GM21515 (cell line): ENCODE results near the gene CAPN10.

Experiments
- ATAC-seq: cut with Tn5 transposase; IDR thresholded peaks from one replicate; pipeline ENCODE4 v1.9.1; 2021; ENCODE audit not compliant: unreplicated experiment

CAPN10 gene

GRCh38 chr2:240563951-240564560 is 22.5 kb upstream of the CAPN10 start:
- no peak for ATAC-seq

DNA sequence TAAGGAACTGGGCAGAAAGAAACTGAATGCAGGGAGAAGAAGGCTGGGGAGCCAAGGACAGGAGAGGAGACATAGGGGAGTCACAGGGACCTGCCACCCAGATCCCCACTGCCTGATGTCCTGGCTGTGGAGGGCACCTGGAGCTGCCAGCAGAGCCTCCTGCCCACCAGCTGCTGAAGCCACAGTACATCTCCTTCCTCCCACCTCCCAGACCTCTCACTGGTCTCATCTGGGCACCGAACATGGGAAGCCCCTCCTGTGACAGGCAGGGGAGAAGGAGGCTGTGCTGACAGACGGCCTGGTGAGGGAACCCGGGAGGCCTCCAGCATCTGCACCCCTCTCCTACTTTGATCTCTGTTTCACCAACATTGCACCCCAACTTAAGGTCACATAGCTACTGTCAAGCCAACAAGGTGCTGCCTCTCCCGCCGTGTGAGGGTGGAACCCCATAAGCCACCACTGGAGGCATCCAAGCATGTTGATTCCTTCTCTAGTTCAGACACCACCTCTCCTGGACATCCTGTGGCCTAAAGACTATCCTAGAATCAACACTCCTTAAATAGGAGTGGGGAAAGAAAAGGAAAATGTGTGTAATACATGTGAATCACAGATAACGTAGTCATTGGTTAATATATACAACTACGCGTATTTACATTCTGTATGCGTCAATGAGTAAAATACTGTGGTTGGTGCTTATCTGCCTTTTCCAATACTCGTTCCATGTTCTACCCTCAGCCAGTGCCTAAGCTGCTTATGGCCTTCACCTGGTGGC is 21.8 kb upstream of the CAPN10 start:
- ATAC-seq: no peak

- ATAC-seq: peak; percentile 29
Measured at GRCh38 chr2:240565333-240566202, 21.0 kb upstream of the CAPN10 start.

DNA sequence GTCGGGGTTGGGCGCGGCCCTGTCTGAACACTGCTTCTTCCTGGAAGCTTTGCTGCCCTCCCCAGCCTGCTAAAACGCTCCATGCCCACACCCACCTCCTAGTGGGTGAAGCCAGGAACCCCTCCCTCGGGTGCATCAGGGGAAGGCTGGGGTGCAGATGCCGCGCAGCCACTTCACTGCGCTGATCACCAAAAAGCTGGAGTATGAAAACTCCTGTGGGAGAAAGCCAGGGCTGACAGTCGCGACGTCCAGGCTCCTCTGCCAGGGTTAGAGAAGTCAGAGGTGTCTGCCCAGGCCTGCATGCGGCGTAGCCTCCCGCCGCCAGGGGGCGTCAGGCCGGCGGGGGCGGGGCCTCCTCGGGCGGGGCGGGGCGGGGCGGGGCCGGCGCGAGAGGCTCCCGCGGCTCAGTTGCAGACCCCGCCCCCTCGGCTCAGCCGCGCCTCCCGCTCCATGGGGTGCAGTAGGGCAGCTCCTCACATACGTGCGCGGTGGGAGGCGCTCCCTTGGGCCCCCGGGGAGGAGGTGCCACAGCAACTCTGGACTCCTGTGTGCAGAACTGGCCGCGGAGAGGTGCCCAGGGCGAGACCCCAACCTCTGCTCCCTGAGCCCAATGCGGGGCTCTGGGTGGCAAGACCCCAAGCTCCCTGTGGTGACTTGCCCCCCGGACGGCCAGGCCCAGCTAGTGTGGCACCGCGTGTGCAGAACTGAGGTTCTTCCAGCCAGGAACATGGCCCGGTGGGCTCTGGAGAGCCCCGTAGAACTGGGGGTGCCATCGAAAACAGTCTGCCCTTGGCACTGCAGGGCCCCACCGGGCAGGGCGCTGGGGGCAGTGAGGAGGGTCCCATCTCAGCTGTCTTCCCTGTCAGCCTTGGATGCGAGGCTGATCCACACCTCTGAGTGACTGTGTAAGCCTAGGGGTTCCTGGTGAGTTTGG is 20.1 kb upstream of the CAPN10 start:
- ATAC-seq: peak; percentile 44

GRCh38 chr2:240567137-240567871 is 19.2 kb upstream of the CAPN10 start:
- ATAC-seq: no peak

GRCh38 chr2:240567872-240568677 is 18.5 kb upstream of the CAPN10 start, which contains the start of gene RNPEPL1:
Gene RNPEPL1 (plus strand): TSS chr2:240568484. CDS start chr2:240568587, 103 bp downstream.
- ATAC-seq: peak; percentile 27

- peak; percentile 5 for ATAC-seq
Measured at GRCh38 chr2:240568678-240569522, 17.6 kb upstream of the CAPN10 start.

DNA sequence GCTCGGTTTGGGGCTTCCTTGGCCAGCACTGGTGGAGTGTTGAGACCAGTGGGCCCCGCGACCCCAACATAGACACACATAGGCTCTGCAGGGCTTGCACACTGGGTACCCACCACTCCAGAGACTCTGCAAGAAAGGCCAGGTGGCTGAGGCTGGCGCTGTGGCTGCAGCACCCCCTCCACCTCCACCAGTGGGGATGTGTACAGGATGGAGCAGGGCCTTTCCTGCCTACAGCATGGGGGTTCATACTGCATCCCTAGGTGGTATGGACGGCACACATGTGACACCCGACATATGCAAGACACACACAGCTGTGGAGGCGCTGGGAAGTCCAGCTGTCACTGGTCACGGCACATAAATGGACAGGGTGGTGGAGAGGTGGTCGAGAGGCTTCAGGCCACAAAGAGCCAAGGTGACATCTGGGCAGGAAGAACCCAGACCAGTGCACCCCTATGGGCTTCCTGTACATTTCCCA is 17.0 kb upstream of the CAPN10 start:
- no peak for ATAC-seq

GRCh38 chr2:240569998-240570530 is 16.5 kb upstream of the CAPN10 start:
- no peak for ATAC-seq

DNA sequence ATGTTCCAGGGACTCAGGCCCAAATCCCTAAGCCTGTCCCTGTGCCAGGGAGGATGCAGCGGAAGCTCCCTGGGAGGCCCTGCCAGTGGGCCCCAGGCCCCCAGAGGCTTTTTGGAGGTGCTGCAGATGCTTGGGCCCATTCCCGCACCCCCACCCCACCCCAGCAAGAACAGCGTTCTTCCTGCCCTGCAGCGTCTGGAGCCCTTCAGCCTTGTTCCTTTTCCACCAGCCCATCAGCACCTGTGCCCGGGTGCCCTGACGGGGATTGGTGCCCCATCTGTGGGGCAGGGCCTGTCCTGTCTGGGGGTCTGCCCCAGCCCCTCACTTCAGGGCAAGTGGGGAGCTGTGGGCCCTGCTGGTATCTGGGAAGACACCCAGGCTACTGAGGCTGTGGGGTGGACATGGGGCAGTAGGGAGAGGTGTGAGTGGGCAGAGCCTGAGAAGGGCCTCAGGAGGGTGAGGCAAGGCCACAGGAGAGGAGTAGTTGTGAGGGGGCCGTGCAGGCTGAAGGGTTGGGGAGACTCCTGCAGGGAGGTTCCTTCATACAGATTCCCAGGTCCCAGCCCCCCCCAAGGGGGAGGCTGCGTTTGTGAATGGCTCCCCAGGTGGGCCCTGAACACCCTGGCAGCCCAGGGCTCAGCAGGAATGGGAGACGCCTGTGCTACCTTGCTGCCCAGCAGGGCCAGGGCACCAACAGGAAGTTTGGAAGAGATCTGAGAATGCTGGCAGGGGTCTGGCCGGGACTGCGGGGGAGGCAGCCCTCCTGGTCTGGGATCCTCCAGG is 15.8 kb upstream of the CAPN10 start:
- ATAC-seq: no peak

DNA sequence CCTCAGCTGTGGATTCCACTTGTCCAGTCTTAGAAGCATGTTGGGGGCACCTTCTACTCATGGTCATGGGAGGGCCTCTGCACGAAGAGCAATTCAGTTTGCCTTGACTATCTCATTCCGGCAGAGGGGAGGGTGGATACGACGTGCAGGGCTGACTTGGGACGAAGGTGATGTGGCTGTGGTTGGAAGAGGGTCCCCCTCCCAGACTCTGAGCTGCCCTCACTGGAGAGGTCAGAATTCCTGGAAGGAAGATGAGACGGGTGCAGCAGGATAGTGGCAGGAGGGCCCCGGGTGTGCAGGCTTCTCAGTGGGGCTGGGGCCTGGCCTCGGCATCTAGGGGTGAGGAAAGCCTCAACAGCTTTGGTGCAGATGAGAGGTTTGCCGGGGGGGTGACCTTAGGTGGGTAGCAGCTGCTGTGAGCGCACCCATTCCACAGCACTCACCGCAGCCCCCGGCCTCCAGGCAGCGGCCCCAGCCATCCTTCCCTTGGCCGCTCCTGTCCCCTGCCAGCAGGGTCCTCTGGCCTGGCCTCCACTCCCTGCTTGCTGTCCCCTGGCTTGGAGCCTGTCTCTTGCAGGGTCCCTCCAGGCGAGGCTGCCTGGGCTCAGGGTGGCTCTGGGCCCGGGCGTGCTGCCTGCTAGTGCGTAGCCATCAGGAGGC is 15.1 kb upstream of the CAPN10 start:
- ATAC-seq: no peak

DNA sequence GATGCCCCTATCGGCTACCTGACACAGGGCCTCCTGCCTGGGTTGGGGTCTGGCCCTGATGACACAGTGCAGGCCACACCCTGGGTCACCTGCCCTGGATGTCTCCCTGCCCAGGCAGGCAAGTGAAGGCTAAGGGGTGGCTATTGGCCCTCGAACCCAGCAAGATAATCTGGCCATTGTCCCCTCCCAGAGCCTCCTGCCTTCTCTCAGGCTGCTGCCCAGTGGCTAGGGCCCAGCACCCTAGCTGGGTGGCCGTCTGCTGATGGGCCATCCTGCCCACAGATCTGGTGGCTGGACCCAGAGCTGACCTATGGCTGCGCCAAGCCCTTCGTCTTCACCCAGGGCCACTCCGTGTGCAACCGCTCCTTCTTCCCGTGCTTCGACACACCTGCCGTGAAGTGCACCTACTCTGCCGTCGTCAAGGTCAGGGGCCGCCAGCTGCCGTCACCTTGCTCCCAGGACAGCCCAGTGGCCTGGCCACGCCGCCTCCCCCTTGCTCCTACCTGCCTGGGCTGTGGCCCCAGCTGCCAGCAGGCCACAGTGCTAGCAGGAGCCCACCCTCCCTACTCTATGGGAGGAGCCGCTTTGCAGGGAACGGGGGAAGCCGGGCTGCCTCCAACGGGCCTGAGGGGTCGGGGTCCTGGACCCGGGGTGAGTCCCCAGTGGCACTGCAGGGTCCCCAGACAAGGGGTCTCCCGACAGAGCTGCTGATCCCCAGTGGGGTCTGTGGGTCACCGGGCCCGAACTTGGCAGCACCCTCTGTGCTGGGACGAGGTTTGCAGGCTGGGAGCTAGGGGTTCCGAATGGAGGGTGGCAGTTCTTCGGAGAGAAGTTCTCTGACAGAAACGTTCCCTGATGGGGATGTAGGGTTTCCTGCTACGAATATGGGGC is 14.1 kb upstream of the CAPN10 start:
- ATAC-seq: no peak

DNA sequence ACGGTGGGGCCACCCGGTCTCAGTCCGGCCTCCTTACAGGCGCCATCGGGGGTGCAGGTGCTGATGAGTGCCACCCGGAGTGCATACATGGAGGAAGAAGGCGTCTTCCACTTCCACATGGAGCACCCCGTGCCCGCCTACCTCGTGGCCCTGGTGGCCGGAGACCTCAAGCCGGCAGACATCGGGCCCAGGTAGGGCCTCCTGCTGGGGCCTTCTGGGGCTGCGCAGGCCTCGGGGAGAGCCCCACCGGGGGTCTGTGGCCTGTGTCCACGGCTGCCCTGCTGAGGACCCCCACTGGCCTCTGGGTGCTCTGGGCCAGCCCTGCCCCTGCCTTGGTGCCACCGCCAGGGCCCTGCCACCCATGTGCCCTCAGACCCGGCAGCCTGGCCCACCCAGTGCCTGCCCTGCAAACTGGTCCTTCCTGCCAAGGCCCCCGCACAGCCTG is 13.4 kb upstream of the CAPN10 start:
- ATAC-seq: no peak

GRCh38 chr2:240573516-240574385 is 12.8 kb upstream of the CAPN10 start:
- no peak for ATAC-seq
